RKO (cell line): ENCODE data around the gene EMID1.

Experiments used
- DNase-seq: peaks from one replicate; pipeline ENCODE4 v3.0.0-alpha.2; 2016; ENCODE audit warnings: low spot score

The EMID1 gene

GRCh38 chr22:29260601-29261315 is 55.1 kb downstream of the EMID1 start:
- DNase-seq, result no peak

DNA sequence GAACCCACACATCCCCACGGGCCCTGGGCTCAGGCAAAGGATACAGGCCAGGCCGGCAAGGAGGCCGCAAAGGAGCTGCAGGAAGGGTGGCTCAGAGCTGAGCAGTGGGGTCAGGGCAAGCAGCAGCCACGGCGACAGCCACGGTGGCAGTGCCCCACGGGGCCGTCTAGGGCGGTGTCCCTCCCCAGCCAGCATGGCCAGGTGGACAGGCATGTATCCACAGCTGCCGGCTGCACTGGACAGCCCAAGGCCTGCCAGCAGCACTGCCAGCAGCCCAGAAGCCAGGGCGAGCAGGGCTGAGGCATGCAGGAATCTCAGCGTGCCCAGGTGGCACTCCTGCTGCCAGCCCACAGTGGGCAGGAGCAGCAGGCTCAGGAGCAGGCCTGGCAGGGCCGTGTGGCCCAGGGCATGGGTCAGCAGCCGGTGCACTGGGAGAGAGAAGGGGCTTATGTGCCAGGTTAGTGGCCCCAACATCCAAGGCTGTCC is 58.1 kb downstream of the EMID1 start:
- DNase-seq, result no peak

DNA sequence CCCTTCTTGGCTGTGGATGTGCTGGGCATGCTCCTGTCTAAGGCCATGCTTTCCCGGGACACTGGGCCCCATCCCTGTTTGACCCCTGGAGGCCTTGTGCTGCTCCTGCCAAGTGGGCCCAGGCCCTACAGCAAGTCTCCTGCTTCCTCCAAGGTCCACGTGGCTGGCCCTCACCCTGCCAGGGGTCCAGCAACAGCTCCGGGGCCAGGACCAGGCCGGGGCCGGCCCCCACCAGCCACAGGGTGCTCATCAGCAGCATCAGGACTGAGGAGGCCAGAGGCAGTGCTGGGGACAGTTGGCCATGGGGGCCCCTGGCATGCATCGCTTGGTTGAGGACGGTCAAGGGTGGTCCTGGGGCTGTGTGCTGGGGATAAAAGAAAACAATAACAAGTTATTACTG is 59.6 kb downstream of the EMID1 start:
- no peak for DNase-seq

DNA sequence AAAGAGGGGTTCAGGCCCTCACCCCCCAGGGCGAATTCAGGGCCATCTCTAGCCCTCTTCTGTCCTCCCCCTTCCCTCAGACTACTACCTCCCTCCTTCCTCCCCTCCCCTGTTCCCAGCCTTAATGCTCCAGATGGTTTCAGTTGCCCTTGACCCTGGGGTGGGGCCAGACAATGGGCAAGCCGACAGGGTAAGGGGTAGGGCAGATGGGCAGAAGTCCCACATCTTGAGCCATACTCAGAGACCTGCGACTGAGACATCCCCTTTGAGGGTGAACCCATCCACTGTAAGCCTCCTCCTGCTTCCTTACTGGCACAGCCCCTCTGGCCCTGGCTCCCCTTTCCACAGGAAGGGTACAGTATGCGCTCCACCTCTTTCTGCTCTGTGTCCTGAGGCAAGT is 60.2 kb downstream of the EMID1 start:
- no peak for DNase-seq

GRCh38 chr22:29266564-29267461 is 61.1 kb downstream of the EMID1 start:
- DNase-seq, result peak; percentile 48

GRCh38 chr22:29267462-29267857 is 61.8 kb downstream of the EMID1 start:
- no peak for DNase-seq

GRCh38 chr22:29267858-29268510 is 62.3 kb downstream of the EMID1 start, which contains the start of the genes EWSR1 and RHBDD3:
Gene EWSR1 (plus strand): TSS chr22:29268268. CDS start chr22:29268337, 69 bp downstream.
Gene RHBDD3 (minus strand): TSS chr22:29267981. CDS start chr22:29265626, 2,355 bp downstream.
- DNase-seq, result peak; percentile 97

DNA sequence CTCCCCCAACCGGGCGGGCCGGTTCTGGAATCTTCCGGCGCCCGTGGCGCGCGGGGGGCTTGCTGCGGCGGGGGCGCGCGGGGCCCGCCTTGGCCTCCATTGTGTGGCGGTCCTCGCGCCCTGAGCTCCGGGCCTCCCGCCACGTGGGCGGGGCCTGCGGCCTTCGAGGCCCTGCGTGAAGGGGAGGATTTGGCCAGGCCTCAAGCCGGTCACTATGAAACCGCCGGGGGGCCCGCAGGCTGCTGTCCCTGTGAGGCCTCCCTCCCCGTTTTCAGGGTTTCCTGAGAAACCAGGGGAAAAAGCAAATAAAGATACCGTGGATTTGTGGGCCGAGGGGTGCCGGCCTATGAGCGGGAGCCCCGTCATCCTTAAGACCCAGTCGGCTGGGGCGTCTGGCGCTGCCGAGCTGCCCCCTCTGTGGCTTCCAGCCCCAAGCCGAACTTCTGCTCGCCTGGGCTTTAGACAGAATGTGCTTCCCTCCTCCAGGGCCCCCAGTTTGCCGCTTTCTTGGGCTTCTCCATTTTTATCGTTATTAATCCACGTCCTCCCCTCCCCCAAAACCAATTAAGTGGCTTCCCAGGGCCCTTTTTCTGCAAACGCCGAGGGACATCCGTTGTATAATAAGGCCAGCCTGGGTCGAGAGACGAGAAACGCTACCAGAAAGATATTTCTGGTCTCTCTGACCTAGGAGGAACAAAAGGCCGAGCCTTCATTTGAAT is 63.0 kb downstream of the EMID1 start:
- peak; percentile 64 for DNase-seq

- no peak for DNase-seq
These were observed 63.5 kb downstream of the EMID1 start for GRCh38 chr22:29269230-29269604.

DNA sequence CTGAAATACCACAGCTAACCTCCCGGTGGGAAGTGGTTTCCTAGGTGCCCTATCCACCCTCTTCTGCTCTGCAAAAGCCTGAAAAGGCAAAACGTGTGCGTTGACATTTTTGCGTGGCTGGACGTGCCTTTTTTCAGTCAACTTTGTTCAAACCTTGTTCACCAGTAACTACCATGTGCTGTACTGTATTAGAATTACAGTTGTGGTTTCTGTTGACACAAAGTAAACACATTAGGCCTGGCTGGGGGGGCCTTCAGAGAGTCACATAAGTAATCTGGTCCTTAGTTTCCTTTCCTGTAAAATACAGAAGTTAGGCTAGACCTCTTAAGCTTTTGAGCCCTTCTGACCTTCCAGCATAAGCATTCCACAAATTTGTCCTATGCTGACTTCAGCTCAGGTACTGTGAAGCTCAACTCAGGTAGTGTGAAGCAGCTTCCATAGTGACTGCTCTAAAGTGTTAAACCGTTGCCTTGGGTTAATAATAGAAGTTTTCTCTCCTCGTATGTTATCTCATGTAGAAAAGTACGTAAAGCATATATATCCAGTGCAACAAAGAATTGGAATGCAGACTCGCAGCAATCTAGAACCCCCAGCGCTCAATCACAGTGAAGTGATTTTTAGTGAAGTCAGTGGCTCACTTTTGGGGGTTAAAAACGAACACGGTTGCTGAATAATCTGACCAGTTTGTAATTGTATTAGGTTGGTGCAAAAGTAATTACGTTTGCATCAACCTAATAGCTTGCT is 64.2 kb downstream of the EMID1 start:
- DNase-seq, result peak; percentile 28

DNA sequence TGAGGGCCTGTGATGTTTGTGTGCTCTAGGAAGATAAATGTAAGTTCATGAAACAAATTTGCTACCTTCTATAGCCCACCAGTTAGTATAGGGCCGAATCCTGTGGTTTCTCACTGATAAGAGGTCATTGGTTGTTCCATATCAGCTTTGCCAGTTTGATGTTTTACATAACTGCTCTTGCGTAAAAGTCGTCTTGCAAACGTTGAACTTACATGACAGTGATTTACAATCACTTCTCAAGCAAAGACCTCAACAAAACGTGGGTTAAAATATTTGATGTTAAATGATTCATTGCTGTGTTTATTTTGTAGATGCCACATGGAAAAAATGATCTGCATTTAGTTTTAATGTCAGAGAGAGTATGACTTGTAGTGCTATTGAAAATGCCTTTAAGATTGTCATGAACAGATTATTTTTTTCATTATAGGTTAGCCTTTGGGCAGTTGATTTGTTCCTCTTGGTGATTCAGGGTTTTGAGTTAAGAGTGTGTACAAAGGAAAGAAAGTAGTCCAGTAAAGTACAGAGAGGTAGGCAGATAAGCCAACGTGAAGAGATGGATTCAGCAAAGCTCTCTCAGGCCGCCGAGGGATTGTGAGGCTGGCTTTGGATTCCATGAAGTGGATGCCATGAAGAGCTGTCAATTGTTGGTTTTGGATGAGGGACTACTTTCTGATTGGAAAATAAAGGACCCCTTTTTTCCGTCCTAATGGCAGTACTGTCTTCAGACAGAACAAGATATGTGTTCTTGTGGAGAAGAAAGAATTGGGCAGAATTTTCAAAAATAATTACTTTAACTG is 65.0 kb downstream of the EMID1 start:
- peak; percentile 64 for DNase-seq

DNA sequence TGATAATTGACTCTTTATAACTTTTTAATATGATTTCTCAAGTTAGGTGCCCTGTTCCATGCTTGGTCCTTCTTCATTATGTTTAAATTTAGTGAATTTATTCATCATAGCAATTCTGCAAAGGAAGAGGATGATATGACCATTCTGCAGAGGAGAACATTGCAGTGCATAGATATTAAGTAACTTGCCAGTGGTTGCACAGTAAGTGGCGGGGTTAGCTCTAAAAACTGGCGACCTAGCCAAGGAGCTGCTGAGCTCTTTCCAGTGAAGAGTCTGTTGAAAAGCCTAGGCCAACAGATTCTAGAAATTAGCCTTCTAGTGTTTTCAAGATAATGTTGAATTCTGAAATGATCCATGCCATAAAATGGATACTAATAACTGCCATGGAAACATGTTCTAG is 66.9 kb downstream of the EMID1 start:
- no peak for DNase-seq

DNA sequence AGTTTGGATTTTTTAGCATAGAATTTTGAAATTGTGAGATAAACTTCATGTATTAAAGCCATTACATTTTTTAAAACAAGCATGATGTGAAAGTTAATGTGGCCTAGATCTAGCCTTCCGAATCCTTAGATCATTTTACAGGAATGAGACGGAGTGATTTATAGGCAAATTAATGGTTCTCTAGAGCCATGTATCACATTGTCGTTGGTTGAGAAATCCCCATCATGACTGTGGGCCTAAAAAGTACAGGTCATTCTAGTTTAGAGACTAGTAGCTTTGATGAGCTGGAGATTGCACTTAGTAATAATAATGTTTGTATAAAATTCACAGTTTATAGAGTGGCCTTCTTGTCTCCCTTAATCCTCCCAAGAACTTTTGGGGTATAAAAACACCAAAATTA is 69.5 kb downstream of the EMID1 start:
- DNase-seq, result no peak

- no peak for DNase-seq
These were observed 70.3 kb downstream of the EMID1 start for GRCh38 chr22:29275819-29276565.

- DNase-seq, result no peak
These were observed 72.2 kb downstream of the EMID1 start for GRCh38 chr22:29277927-29278326.

DNA sequence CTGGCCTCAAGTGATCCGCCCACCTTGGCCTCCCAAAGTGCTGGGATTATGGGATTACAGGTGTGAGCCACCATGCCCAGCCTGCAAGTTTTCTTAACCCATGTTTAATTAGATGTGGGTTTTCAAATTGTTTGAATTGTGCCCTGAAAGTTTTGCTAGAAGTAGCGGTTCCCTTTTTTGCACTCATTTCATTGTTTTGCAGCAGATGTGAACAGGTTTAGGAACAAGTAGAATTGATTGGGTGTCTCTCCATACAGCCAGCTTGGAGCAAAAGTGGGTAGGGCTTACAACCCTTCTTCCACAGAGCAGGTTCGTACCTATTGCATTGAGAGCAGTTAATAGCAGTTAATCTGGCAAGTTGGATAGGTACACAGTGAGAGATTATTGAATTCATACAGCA is 78.5 kb downstream of the EMID1 start:
- no peak for DNase-seq

GRCh38 chr22:29288837-29289236 is 83.1 kb downstream of the EMID1 start:
- no peak for DNase-seq

- no peak for DNase-seq
These were observed 84.4 kb downstream of the EMID1 start for GRCh38 chr22:29290061-29290460.

- no peak for DNase-seq
These were observed 85.5 kb downstream of the EMID1 start for GRCh38 chr22:29291215-29291614.

DNA sequence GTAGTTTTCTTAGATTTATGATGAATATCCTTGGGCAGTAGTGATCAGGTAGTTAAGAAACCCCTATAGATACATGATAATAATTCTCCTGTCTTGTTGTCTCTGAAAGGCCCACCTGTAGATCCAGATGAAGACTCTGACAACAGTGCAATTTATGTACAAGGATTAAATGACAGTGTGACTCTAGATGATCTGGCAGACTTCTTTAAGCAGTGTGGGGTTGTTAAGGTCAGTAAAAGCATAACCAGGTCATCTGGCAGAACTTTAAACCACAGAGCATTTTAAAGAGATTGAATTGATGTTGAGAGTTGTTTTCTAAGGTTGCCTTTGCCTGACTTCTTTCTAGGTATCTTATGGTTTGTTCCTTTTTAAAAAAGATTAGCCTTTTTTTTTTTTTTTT is 86.7 kb downstream of the EMID1 start:
- no peak for DNase-seq
